ENCODE results near the gene SAT2. TPM values are rescaled to one million over a fixed set of nuclear protein-coding genes. Genes with fewer than 3 reads are reported as not detected.

The SAT2 gene
- total and polyA plus RNA-seq, 10 of the 15 experiments (the other 5 are each of a cell fraction or from before 2014, with no cell fraction given): 14.6 to 44.0 (median 27.9) TPM

- TF ChIP-seq ZBTB11 (CRISPR knock-in tag; IDR thresholded peaks at IDR 0.05) (no peak), CEBPB (IDR thresholded peaks at IDR 0.05; ENCODE audit: borderline replicate concordance in 1 of 2, low read depth in 2 of 2, low read length in 2 of 2) (no peak), JUNB (IDR thresholded peaks at IDR 0.05) (no peak), ZNF274 (IDR thresholded peaks at IDR 0.05; ENCODE audit: insufficient read depth, insufficient read length) (no peak), BCLAF1 (IDR thresholded peaks at IDR 0.05) (no peak), ZBED1 (IDR thresholded peaks at IDR 0.05; ENCODE audit: borderline replicate concordance) (no peak), SIX5 (IDR thresholded peaks at IDR 0.05; ENCODE audit: low read depth, low read length, severe bottlenecking) (no peak), ZNF592 (IDR thresholded peaks at IDR 0.05) (no peak)
- TF ChIP-seq, protein P1, sequence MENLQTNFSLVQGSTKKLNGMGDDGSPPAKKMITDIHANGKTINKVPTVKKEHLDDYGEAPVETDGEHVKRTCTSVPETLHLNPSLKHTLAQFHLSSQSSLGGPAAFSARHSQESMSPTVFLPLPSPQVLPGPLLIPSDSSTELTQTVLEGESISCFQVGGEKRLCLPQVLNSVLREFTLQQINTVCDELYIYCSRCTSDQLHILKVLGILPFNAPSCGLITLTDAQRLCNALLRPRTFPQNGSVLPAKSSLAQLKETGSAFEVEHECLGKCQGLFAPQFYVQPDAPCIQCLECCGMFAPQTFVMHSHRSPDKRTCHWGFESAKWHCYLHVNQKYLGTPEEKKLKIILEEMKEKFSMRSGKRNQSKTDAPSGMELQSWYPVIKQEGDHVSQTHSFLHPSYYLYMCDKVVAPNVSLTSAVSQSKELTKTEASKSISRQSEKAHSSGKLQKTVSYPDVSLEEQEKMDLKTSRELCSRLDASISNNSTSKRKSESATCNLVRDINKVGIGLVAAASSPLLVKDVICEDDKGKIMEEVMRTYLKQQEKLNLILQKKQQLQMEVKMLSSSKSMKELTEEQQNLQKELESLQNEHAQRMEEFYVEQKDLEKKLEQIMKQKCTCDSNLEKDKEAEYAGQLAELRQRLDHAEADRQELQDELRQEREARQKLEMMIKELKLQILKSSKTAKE (IDR thresholded peaks at IDR 0.05; ENCODE audit: low read depth, poor library complexity, severe bottlenecking): no peak
- TF ChIP-seq, protein P2, sequence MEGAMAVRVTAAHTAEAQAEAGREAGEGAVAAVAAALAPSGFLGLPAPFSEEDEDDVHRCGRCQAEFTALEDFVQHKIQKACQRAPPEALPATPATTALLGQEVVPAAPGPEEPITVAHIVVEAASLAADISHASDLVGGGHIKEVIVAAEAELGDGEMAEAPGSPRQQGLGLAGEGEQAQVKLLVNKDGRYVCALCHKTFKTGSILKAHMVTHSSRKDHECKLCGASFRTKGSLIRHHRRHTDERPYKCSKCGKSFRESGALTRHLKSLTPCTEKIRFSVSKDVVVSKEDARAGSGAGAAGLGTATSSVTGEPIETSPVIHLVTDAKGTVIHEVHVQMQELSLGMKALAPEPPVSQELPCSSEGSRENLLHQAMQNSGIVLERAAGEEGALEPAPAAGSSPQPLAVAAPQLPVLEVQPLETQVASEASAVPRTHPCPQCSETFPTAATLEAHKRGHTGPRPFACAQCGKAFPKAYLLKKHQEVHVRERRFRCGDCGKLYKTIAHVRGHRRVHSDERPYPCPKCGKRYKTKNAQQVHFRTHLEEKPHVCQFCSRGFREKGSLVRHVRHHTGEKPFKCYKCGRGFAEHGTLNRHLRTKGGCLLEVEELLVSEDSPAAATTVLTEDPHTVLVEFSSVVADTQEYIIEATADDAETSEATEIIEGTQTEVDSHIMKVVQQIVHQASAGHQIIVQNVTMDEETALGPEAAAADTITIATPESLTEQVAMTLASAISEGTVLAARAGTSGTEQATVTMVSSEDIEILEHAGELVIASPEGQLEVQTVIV (IDR thresholded peaks at IDR 0.05; ENCODE audit: borderline replicate concordance, partially characterized antibody): no peak
Observed at GRCh38 chr17:7614425-7615264, 13.0 kb downstream of the SAT2 start, which contains the start of gene FXR2 (continued).

Data from GM12878 (cell line).